GM13976 (cell line): ENCODE results near the gene SLC2A10.

Source experiments
- DNase-seq: peaks from one replicate; pipeline ENCODE4 v3.0.0; 2012; ENCODE audit warnings: low spot score
- in situ Hi-C: fragments of 300-500 bp; cut with MboI; formaldehyde crosslinking; loops from one replicate; pipeline ENCODE4 v1.12.0; 2022; ENCODE audit warnings: low sequenced_read_pairs, mixed read lengths, inconsistent platforms; ENCODE audit not compliant: unreplicated experiment
- TF ChIP-seq, protein P1 (sequence below): IDR thresholded peaks from 2 replicates; pipeline ENCODE4 v1.5.1; 2012; ENCODE audit warnings: borderline replicate concordance, mild to moderate bottlenecking; ENCODE audit not compliant: insufficient read depth; ENCODE audit errors: extremely low read depth, missing control alignments, control extremely low read depth

SLC2A10 gene

DNA sequence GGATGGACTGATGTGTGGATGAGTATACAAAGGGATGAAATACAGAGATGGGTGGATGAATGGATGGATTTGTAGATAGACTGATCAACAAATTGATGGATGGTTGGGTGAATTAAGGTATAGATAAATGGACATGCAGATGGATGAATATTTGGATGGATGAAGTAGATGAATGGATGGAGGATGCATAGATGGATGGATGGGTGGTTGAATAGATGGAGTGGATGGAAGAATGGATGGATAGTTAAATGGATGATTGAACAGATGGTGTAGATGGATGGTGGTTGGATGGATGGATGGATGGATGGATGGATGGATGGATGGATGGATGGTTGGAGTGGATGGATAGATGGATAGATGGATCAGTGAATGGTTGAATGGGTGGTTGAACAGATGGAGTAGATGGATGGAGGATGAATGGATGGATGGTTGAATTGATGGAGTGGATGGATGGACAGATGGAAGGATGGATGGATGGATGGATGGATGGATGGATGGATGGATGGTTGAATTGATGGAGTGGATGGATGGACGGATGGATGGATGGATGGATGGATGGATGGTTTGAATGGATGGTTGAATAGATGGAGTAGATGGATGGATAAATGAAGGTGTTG is 15.0 kb downstream of the SLC2A10 start:
- in situ Hi-C loops: no loop called here
- TF ChIP-seq, protein P1, sequence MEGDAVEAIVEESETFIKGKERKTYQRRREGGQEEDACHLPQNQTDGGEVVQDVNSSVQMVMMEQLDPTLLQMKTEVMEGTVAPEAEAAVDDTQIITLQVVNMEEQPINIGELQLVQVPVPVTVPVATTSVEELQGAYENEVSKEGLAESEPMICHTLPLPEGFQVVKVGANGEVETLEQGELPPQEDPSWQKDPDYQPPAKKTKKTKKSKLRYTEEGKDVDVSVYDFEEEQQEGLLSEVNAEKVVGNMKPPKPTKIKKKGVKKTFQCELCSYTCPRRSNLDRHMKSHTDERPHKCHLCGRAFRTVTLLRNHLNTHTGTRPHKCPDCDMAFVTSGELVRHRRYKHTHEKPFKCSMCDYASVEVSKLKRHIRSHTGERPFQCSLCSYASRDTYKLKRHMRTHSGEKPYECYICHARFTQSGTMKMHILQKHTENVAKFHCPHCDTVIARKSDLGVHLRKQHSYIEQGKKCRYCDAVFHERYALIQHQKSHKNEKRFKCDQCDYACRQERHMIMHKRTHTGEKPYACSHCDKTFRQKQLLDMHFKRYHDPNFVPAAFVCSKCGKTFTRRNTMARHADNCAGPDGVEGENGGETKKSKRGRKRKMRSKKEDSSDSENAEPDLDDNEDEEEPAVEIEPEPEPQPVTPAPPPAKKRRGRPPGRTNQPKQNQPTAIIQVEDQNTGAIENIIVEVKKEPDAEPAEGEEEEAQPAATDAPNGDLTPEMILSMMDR: no peak
- no peak for DNase-seq

DNA sequence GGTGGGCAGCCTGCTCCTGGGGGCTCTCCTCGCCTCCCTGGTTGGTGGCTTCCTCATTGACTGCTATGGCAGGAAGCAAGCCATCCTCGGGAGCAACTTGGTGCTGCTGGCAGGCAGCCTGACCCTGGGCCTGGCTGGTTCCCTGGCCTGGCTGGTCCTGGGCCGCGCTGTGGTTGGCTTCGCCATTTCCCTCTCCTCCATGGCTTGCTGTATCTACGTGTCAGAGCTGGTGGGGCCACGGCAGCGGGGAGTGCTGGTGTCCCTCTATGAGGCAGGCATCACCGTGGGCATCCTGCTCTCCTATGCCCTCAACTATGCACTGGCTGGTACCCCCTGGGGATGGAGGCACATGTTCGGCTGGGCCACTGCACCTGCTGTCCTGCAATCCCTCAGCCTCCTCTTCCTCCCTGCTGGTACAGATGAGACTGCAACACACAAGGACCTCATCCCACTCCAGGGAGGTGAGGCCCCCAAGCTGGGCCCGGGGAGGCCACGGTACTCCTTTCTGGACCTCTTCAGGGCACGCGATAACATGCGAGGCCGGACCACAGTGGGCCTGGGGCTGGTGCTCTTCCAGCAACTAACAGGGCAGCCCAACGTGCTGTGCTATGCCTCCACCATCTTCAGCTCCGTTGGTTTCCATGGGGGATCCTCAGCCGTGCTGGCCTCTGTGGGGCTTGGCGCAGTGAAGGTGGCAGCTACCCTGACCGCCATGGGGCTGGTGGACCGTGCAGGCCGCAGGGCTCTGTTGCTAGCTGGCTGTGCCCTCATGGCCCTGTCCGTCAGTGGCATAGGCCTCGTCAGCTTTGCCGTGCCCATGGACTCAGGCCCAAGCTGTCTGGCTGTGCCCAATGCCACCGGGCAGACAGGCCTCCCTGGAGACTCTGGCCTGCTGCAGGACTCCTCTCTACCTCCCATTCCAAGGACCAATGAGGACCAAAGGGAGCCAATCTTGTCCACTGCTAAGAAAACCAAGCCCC is 16.0 kb downstream of the SLC2A10 start:
- no peak for DNase-seq
- in situ Hi-C loops: no loop called here

DNA sequence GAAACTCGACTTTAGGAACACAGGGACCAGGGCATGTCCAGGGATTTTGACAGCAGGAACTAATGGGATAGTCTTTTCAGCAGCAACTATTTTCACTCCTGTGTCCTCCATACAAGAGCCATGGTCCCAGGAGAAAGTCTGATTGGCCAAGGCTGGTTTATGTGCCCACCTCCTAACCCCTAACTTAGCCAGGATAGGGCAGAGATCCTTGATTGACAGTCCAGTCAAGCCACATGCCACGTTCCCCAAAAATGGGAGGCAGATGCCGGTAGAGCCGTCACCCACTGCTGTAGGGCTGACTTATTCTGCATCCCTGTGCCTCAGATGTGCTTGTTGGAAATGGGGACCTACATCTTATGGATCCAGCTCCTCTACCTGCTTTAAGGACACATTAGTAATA is 22.3 kb downstream of the SLC2A10 start:
- in situ Hi-C loops: no loop called here
- TF ChIP-seq, protein P1: no peak
- no peak for DNase-seq

More for the DNA sequence above, 16.0 kb downstream of the SLC2A10 start:
- TF ChIP-seq, protein P1: no peak

DNA sequence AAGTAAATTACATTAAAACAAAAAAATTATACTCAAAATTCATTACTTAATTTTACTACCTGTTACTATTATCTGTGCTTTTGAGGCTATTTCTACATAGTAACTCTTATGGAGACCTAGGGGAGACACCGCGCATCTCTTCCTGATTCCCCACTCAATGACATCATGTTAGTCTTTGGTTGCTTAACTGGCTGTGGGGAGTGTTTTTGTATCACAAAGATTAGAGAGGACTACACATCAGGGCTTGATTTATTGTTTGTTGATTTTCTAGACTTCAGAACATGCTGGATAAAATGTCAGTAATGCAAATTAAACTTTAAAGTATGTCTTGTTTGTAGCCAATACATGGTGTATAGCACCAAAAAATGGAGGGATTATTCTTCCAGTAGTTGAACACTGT is 26.0 kb downstream of the SLC2A10 start:
- TF ChIP-seq, protein P1: no peak
- in situ Hi-C loops: no loop called here
- no peak for DNase-seq

DNA sequence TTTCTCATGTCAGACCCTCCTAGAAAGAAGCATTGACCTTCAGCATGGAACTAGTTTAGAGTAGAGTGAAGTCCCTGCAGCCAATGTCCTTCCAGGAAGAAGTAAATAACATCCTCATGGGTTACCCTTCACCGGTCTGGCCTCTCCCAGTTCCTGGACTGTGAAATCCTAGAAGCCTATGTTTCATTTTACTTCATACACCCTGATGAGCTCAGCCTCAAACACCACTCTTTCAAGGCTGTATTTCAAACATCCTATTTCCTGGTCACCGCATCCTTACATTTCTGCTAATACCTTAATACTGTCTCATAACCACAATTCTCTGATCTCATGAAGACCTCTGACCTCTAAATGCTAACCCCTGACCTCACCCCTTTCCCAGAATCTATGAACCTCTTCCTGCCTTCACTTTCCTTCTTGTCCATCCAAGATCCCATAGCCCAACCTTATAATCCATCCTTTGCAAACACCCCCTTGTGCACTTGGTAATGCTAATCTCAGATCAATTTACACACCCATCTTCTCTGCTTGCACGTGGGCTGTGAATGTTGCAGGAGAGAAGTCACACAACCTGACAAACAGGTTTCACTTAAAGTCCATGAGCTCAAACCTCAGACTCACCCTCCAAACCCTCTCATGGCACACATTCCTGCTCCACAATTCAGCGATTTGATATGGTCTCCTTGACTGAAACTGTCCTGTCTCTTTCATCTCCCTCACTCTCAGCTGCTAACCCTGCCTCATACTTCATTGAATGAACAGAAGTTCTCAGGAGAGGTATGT is 30.2 kb downstream of the SLC2A10 start:
- in situ Hi-C loops: no loop called here
- DNase-seq: no peak

More for the DNA sequence above, 30.2 kb downstream of the SLC2A10 start:
- TF ChIP-seq, protein P1: no peak
